Keratinocyte (primary cell): ENCODE measurements around the gene PLSCR4. TPM values are rescaled to one million over a fixed set of nuclear protein-coding genes. Genes with fewer than 3 reads are reported as not detected.

Experiments used
- DNase-seq: peaks from one replicate; pipeline ENCODE4 v3.0.0-alpha.2; 2011; ENCODE audit warnings: low read depth, missing footprints, low spot score
- FAIRE-seq: peaks from 2 replicates; lab custom pipeline; 2011; peaks lifted over from hg19 to GRCh38; lab: Jason Lieb, UNC
- H2AFZ ChIP-seq: 2 replicates; pipeline ENCODE4 v1.6.0; 2012; ENCODE audit warnings: low read length, control low read depth, inconsistent platforms; ENCODE audit not compliant: control insufficient read depth
- H3K27ac ChIP-seq: 2 replicates; pipeline ENCODE4 v1.5.1; 2011; ENCODE audit warnings: low read length; ENCODE audit not compliant: control insufficient read depth, insufficient read depth
- H3K27me3 ChIP-seq: 3 replicates; pipeline ENCODE4 v1.6.0; 2011; ENCODE audit warnings: low read length; ENCODE audit not compliant: control insufficient read depth, insufficient read depth; ENCODE audit errors: extremely low read depth
- H3K36me3 ChIP-seq, 2 experiments: 2 replicates in 1 of 2; 3 replicates in 1 of 2; pipeline ENCODE4 v1.5.1; 2011; ENCODE audit warnings: low read length in 2 of 2, mild to moderate bottlenecking in 1 of 2; ENCODE audit not compliant: control insufficient read depth in 2 of 2, insufficient read depth in 2 of 2; ENCODE audit errors: extremely low read depth in 1 of 2
- H3K4me1 ChIP-seq: 3 replicates; pipeline ENCODE4 v1.5.1; 2011; ENCODE audit warnings: low read length; ENCODE audit not compliant: control insufficient read depth, insufficient read depth; ENCODE audit errors: extremely low read depth
- H3K4me2 ChIP-seq: 3 replicates; pipeline ENCODE4 v1.6.0; 2011; ENCODE audit warnings: low read depth, low read length; ENCODE audit not compliant: control insufficient read depth, insufficient read depth; ENCODE audit errors: extremely low read depth
- H3K4me3 ChIP-seq, 3 experiments: fragments of 200-600 bp in 1 of 3; sonication (generic) in 1 of 3; 2 replicates in 2 of 3; 3 replicates in 1 of 3; pipeline ENCODE4 v1.5.1; 2011 to 2016; ENCODE audit warnings: low read length in 3 of 3, mild to moderate bottlenecking in 3 of 3, control low read depth in 2 of 3, inconsistent platforms in 1 of 3, low read depth in 1 of 3, mixed read lengths in 1 of 3, mixed run types in 1 of 3, moderate library complexity in 1 of 3; ENCODE audit not compliant: control insufficient read depth in 2 of 3, insufficient read depth in 2 of 3; ENCODE audit errors: extremely low read depth in 1 of 3
- H3K79me2 ChIP-seq: 2 replicates; pipeline ENCODE4 v1.6.0; 2012; ENCODE audit warnings: low read length; ENCODE audit not compliant: control insufficient read depth, insufficient read depth
- H3K9ac ChIP-seq: 3 replicates; pipeline ENCODE4 v1.6.0; 2011; ENCODE audit warnings: low read length; ENCODE audit not compliant: control insufficient read depth, insufficient read depth; ENCODE audit errors: extremely low read depth
- H3K9me1 ChIP-seq: 3 replicates; pipeline ENCODE4 v1.6.0; 2011; ENCODE audit warnings: low read length; ENCODE audit not compliant: control insufficient read depth, insufficient read depth; ENCODE audit errors: extremely low read depth
- H3K9me3 ChIP-seq: 2 replicates; pipeline ENCODE4 v1.5.1; 2012; ENCODE audit warnings: low read depth, low read length; ENCODE audit not compliant: control insufficient read depth
- H4K20me1 ChIP-seq: 3 replicates; pipeline ENCODE4 v1.6.0; 2011; ENCODE audit warnings: low read length; ENCODE audit not compliant: control insufficient read depth, insufficient read depth; ENCODE audit errors: extremely low read depth
- CTCF ChIP-seq, 3 experiments: IDR thresholded peaks in 1 of 3; conservative IDR thresholded peaks in 1 of 3; optimal IDR thresholded peaks in 1 of 3; 2 replicates in 2 of 3; 3 replicates in 1 of 3; pipeline versions ENCODE3 to v1.5.1; 2011; ENCODE audit warnings: low read length in 3 of 3, mild to moderate bottlenecking in 3 of 3, moderate library complexity in 2 of 3, control low read depth in 1 of 3, inconsistent platforms in 1 of 3; ENCODE audit not compliant: insufficient read depth in 2 of 3; ENCODE audit errors: extremely low read depth in 1 of 3
- EZH2 ChIP-seq: IDR thresholded peaks from one replicate; pipeline ENCODE4 v1.6.1; 2012; ENCODE audit warnings: inconsistent platforms, mild to moderate bottlenecking, low read length, moderate library complexity
- dilution Hi-C: fragments of 300-500 bp; cut with MboI; formaldehyde crosslinking; loops from one replicate; pipeline ENCODE4 v1.7.0; 2020; ENCODE audit warnings: low sequenced_read_pairs; ENCODE audit not compliant: extremely low pct_ligation_motif_present
- polyA plus RNA-seq, 5 experiments: library from polyadenylated mRNA; depleted of rRNA in 3 of 5; stranded (reverse) in 3 of 5; stranded (forward) in 1 of 5; unstranded in 1 of 5; fragments of >200 nt; gene quantifications; 1 replicate in 1 of 5; 2 replicates in 3 of 5; 3 replicates in 1 of 5; pipeline versions ENCODE4 v1.2.1 to v1.2.3, GENCODE V29; 2011 to 2012; ENCODE audit warnings: missing spikeins in 2 of 5, low read depth in 1 of 5, low replicate concordance in 1 of 5

Gene PLSCR4
- polyA plus RNA-seq, 1 donor (not counting 4 experiments of a cell fraction or from before 2014, with no cell fraction given), result 1.5 TPM

DNA sequence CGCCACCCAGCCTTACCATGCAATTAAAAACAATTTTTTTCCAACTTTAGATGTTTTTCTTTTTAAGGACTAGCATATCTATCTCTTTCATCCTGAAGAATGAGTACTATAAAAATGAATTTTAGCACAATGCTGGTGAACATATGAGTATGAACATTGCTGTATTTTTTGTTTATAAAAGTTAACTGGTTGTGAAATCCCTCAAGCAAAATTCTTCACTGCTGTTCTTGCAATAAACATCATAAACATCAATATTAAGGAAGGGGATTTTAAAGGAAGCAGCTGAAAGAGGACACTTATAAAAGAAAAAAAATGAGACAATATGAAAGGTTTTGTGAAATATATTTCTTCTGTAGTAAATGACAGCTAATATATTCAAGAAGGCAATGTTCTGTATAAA is 3.0 kb downstream of the PLSCR4 start:
- dilution Hi-C loops, result no loop called here
- Histone ChIP-seq H3K4me1 (peaks cover 5% of the 10 kb centered on the region), H3K36me3 (no peaks in the 10 kb centered on the region), H3K79me2 (no peaks in the 10 kb centered on the region), H3K9ac (no peak overlapping the region), H3K27me3 (no peaks in the 10 kb centered on the region), H3K4me2 (no peak overlapping the region), H3K9me3 (no peaks in the 10 kb centered on the region), H2AFZ (no peak overlapping the region), H3K4me3 (no peak overlapping the region), H3K9me1 (no peaks in the 10 kb centered on the region), H4K20me1 (no peaks in the 10 kb centered on the region), H3K27ac (no peak overlapping the region)
- no peak for FAIRE-seq
- no peak for DNase-seq
- TF ChIP-seq CTCF (optimal IDR thresholded peaks at IDR 0.05 in 1 of 3, IDR thresholded peaks at IDR 0.05 in 1 of 3, conservative IDR thresholded peaks at IDR 0.05 in 1 of 3; ENCODE audit: extremely low read depth in 1 of 3, insufficient read depth in 2 of 3, low read length in 3 of 3), result no peak
- TF ChIP-seq EZH2, result no peak

DNA sequence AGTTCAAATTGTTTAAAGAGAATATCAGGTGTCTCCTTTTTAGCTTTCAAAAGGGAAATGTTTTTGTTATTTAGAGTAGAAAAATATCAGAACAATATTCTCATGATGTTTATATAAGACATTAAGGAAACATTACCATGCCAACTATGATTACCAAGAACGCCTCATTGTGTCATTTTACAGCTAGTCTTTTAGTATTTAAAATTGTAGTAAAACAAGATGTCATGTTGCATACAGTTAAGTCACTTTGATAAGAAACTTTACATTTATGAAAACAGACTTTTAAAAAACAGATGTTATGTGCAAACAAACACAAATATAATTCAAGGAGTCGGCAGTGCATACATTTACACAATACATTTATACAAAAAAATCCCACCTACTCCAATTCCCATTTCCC is 4.4 kb downstream of the PLSCR4 start:
- no peaks in the 10 kb centered on the region for H3K27me3 ChIP-seq
- no peaks in the 10 kb centered on the region for H3K79me2 ChIP-seq
- H3K9me3 ChIP-seq, result no peaks in the 10 kb centered on the region
- H3K9me1 ChIP-seq, result no peaks in the 10 kb centered on the region
- H3K36me3 ChIP-seq, result no peaks in the 10 kb centered on the region
- no peak overlapping the region for H2AFZ ChIP-seq
- H3K9ac ChIP-seq, result no peak overlapping the region
- TF ChIP-seq CTCF (optimal IDR thresholded peaks at IDR 0.05 in 1 of 3, IDR thresholded peaks at IDR 0.05 in 1 of 3, conservative IDR thresholded peaks at IDR 0.05 in 1 of 3; ENCODE audit: extremely low read depth in 1 of 3, insufficient read depth in 2 of 3, low read length in 3 of 3) (no peak), EZH2 (no peak)
- no peak overlapping the region for H3K4me2 ChIP-seq
- H4K20me1 ChIP-seq, result no peaks in the 10 kb centered on the region
- DNase-seq (no peak), FAIRE-seq (no peak)
- no peak overlapping the region for H3K27ac ChIP-seq
- dilution Hi-C loops, result no loop called here
- H3K4me3 ChIP-seq, result no peak overlapping the region
- H3K4me1 ChIP-seq, result peaks cover 5% of the 10 kb centered on the region
